Trophoblast cell (in vitro differentiated cells and primary cell): ENCODE data around the gene TRIM45.
"Not testable (repeated sequence)": the region's sequence is repeated elsewhere in the genome, so short reads cannot be mapped to it uniquely, and the experiment has no call there.

Source experiments
- DNase-seq, 2 donors: peaks; one replicate each; pipeline ENCODE4 v3.0.0-alpha.2; 2016
- H2AFZ ChIP-seq: 2 replicates; pipeline ENCODE4 v1.6.1; 2013; ENCODE audit warnings: low read length, moderate library complexity, mild to moderate bottlenecking; ENCODE audit not compliant: insufficient read depth, poor library complexity
- H2AK5ac ChIP-seq: 2 replicates; pipeline ENCODE4 v1.6.1; 2013; ENCODE audit warnings: mild to moderate bottlenecking, low read length
- H2BK120ac ChIP-seq: 2 replicates; pipeline ENCODE4 v1.6.1; 2013; ENCODE audit warnings: low read length, mild to moderate bottlenecking, moderate library complexity; ENCODE audit not compliant: insufficient read depth, poor library complexity
- H2BK12ac ChIP-seq: 2 replicates; pipeline ENCODE4 v1.6.1; 2013; ENCODE audit warnings: mild to moderate bottlenecking, low read length, moderate library complexity
- H2BK5ac ChIP-seq: 2 replicates; pipeline ENCODE4 v1.6.1; 2013; ENCODE audit warnings: low read length, low read depth, moderate library complexity, mild to moderate bottlenecking; ENCODE audit not compliant: poor library complexity
- H3K14ac ChIP-seq: 2 replicates; pipeline ENCODE4 v1.6.1; 2013; ENCODE audit warnings: mild to moderate bottlenecking, low read length
- H3K18ac ChIP-seq: 2 replicates; pipeline ENCODE4 v1.6.1; 2013; ENCODE audit warnings: mild to moderate bottlenecking, low read length
- H3K23ac ChIP-seq: 2 replicates; pipeline ENCODE4 v1.6.1; 2013; ENCODE audit warnings: low read length
- H3K27ac ChIP-seq: 2 replicates; pipeline ENCODE4 v1.5.1; 2013; ENCODE audit warnings: low read depth, mild to moderate bottlenecking, inconsistent platforms, low read length, moderate library complexity
- H3K27me3 ChIP-seq: 2 replicates; pipeline ENCODE4 v1.6.1; 2013; ENCODE audit warnings: inconsistent platforms, mild to moderate bottlenecking, low read length, moderate library complexity; ENCODE audit not compliant: insufficient read depth
- H3K36me3 ChIP-seq, 2 experiments: 1 replicate in 1 of 2; 2 replicates in 1 of 2; pipeline ENCODE4 v1.6.1; 2013; ENCODE audit warnings: low read length in 2 of 2, mild to moderate bottlenecking in 2 of 2, moderate library complexity in 1 of 2; ENCODE audit not compliant: insufficient read depth in 2 of 2, control insufficient read depth in 1 of 2
- H3K4ac ChIP-seq: 2 replicates; pipeline ENCODE4 v1.6.1; 2013; ENCODE audit warnings: low read depth, mild to moderate bottlenecking, low read length, moderate library complexity
- H3K4me1 ChIP-seq, 2 experiments: 1 replicate in 1 of 2; 2 replicates in 1 of 2; pipeline ENCODE4 v1.6.1; 2013; ENCODE audit warnings: low read length in 2 of 2, mild to moderate bottlenecking in 2 of 2, moderate library complexity in 1 of 2; ENCODE audit not compliant: insufficient read depth in 2 of 2, control insufficient read depth in 1 of 2
- H3K4me2 ChIP-seq: 2 replicates; pipeline ENCODE4 v1.6.1; 2013; ENCODE audit warnings: inconsistent platforms, mild to moderate bottlenecking, low read length, moderate library complexity
- H3K4me3 ChIP-seq: 2 replicates; pipeline ENCODE4 v1.5.1; 2013; ENCODE audit warnings: mild to moderate bottlenecking, low read depth, low read length, inconsistent platforms
- H3K79me1 ChIP-seq: one replicate; pipeline ENCODE4 v1.6.1; 2013; ENCODE audit warnings: low read length
- H3K79me2 ChIP-seq: 2 replicates; pipeline ENCODE4 v1.6.1; 2013; ENCODE audit warnings: low read length, mild to moderate bottlenecking; ENCODE audit not compliant: control insufficient read depth, insufficient read depth, poor library complexity
- H3K9ac ChIP-seq: 2 replicates; pipeline ENCODE4 v1.6.1; 2013; ENCODE audit warnings: mild to moderate bottlenecking, low read length
- H3K9me3 ChIP-seq: 2 replicates; pipeline ENCODE4 v1.6.1; 2013; ENCODE audit warnings: low read depth, mild to moderate bottlenecking, control low read depth, inconsistent platforms, low read length; ENCODE audit not compliant: insufficient read depth
- H4K12ac ChIP-seq: 2 replicates; pipeline ENCODE4 v1.6.1; 2013; ENCODE audit warnings: low read depth, mild to moderate bottlenecking, low read length, moderate library complexity
- H4K8ac ChIP-seq: 2 replicates; pipeline ENCODE4 v1.6.1; 2013; ENCODE audit warnings: low read depth, mild to moderate bottlenecking, low read length, moderate library complexity
- H4K91ac ChIP-seq: one replicate; pipeline ENCODE4 v1.6.1; 2013; ENCODE audit warnings: low read depth, mild to moderate bottlenecking, low read length, moderate library complexity
- WGBS: extraction: QIAGEN DNeasy Blood & Tissue Kit; methylation state at CpG from one replicate; pipeline ENCODE4 v1.1.7; 2013; ENCODE audit warnings: missing lambda C conversion rate; ENCODE audit not compliant: insufficient read length, insufficient coverage; ENCODE audit errors: extremely low coverage; 5-methylcytosine and 5-hydroxymethylcytosine counted together

TRIM45 gene

GRCh38 chr1:117164209-117164608 lies 42.7 kb upstream of the TRIM45 start:
- H3K27me3 ChIP-seq: no peaks in the 10 kb centered on the region
- no peak overlapping the region for H3K18ac ChIP-seq
- peak overlapping the region; percentile 49 for H4K8ac ChIP-seq
- H3K4me1 ChIP-seq: peaks cover 6 to 7% of the 10 kb centered on the region in 2 experiments
- H3K23ac ChIP-seq: no peak overlapping the region
- H4K91ac ChIP-seq: no peak overlapping the region
- no peaks in the 10 kb centered on the region for H3K9me3 ChIP-seq
- H3K9ac ChIP-seq: no peak overlapping the region
- peaks cover 2% of the 10 kb centered on the region for H3K79me1 ChIP-seq
- no peak overlapping the region for H3K4ac ChIP-seq
- peaks cover 7 to 12% of the 10 kb centered on the region in 2 experiments for H3K36me3 ChIP-seq
- no peak overlapping the region for H3K14ac ChIP-seq
- H3K4me3 ChIP-seq: no peak overlapping the region
- no peak overlapping the region for H2AK5ac ChIP-seq
- H2AFZ ChIP-seq: no peak overlapping the region
- no peak overlapping the region for H2BK5ac ChIP-seq
- WGBS: no CpG with 5 or more reads among the region's 4 CpGs
- H3K27ac ChIP-seq: no peak overlapping the region
- peak overlapping the region; percentile 8 for H2BK120ac ChIP-seq
- peak overlapping the region; percentile 52 for H2BK12ac ChIP-seq
- H3K79me2 ChIP-seq: no peaks in the 10 kb centered on the region
- no peak overlapping the region for H3K4me2 ChIP-seq
- H4K12ac ChIP-seq: no peak overlapping the region
- no peak for DNase-seq

- H3K4me1 ChIP-seq: peaks cover 6 to 7% of the 10 kb centered on the region in 2 experiments
- no peak overlapping the region for H2BK12ac ChIP-seq
- H3K14ac ChIP-seq: no peak overlapping the region
- peaks cover 12 to 14% of the 10 kb centered on the region in 2 experiments for H3K36me3 ChIP-seq
- no peaks in the 10 kb centered on the region for H3K79me2 ChIP-seq
- H4K8ac ChIP-seq: no peak overlapping the region
- peaks cover 2% of the 10 kb centered on the region for H3K79me1 ChIP-seq
- no peak overlapping the region for H3K9ac ChIP-seq
- H3K27ac ChIP-seq: no peak overlapping the region
- no peak overlapping the region for H2AK5ac ChIP-seq
- H4K12ac ChIP-seq: no peak overlapping the region
- no peak overlapping the region for H3K4ac ChIP-seq
- H3K27me3 ChIP-seq: no peaks in the 10 kb centered on the region
- DNase-seq: peak; percentile 22 to 59
- H2BK5ac ChIP-seq: no peak overlapping the region
- no peak overlapping the region for H2AFZ ChIP-seq
- H3K4me3 ChIP-seq: no peak overlapping the region
- no peak overlapping the region for H4K91ac ChIP-seq
- no peak overlapping the region for H2BK120ac ChIP-seq
- H3K9me3 ChIP-seq: no peaks in the 10 kb centered on the region
- H3K23ac ChIP-seq: no peak overlapping the region
- no peak overlapping the region for H3K18ac ChIP-seq
- no peak overlapping the region for H3K4me2 ChIP-seq
- no CpG with 5 or more reads among the region's 6 CpGs for WGBS
Measured at GRCh38 chr1:117162816-117163215, 41.3 kb upstream of the TRIM45 start.

- no peak overlapping the region for H2BK120ac ChIP-seq
- H3K79me1 ChIP-seq: peaks cover 2% of the 10 kb centered on the region
- no peak overlapping the region for H3K4me3 ChIP-seq
- no peak overlapping the region for H3K23ac ChIP-seq
- H3K4me2 ChIP-seq: no peak overlapping the region
- peaks cover 6 to 7% of the 10 kb centered on the region in 2 experiments for H3K4me1 ChIP-seq
- no peaks in the 10 kb centered on the region for H3K27me3 ChIP-seq
- no peaks in the 10 kb centered on the region for H3K9me3 ChIP-seq
- no peak overlapping the region for H2BK12ac ChIP-seq
- no peak overlapping the region for H3K4ac ChIP-seq
- H2AFZ ChIP-seq: no peak overlapping the region
- H2AK5ac ChIP-seq: no peak overlapping the region
- no peak overlapping the region for H3K9ac ChIP-seq
- H3K79me2 ChIP-seq: no peaks in the 10 kb centered on the region
- H3K14ac ChIP-seq: no peak overlapping the region
- no peak overlapping the region for H4K91ac ChIP-seq
- no peak for DNase-seq
- no peak overlapping the region for H4K8ac ChIP-seq
- H3K18ac ChIP-seq: no peak overlapping the region
- no peak overlapping the region for H3K27ac ChIP-seq
- no CpG with 5 or more reads among the region's 1 CpG for WGBS
- no peak overlapping the region for H2BK5ac ChIP-seq
- peaks cover 13% of the 10 kb centered on the region in 2 experiments for H3K36me3 ChIP-seq
- no peak overlapping the region for H4K12ac ChIP-seq
Measured at GRCh38 chr1:117161887-117162286, 40.3 kb upstream of the TRIM45 start.

DNA sequence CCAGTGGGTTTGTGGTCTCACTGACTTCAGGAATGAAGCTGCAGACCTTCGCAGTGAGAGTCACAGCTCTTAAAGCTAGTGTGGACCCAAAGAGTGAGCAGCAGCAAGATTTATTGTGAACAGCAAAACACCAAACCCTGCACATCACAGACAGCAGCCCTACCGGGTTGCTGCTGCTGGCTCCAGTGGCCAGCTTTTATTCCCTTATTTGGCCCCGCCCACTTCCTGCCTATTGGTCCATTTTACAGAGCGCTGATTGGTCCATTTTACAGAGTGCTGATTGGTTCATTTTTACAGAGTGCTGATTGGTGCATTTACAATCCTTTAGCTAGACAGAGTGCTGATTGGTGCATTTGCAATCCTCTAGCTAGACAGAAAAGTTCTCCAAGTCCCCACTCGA lies 29.8 kb upstream of the TRIM45 start:
- H2BK120ac ChIP-seq, H3K4me1 ChIP-seq, H3K23ac ChIP-seq, H3K9ac ChIP-seq, H2BK12ac ChIP-seq, H4K12ac ChIP-seq, H3K4me3 ChIP-seq, H3K14ac ChIP-seq, H4K91ac ChIP-seq, H4K8ac ChIP-seq, H3K9me3 ChIP-seq, H3K4ac ChIP-seq, H2AFZ ChIP-seq, H2AK5ac ChIP-seq, H3K79me1 ChIP-seq, DNase-seq, H2BK5ac ChIP-seq, H3K18ac ChIP-seq, H3K79me2 ChIP-seq, H3K27me3 ChIP-seq, H3K4me2 ChIP-seq, H3K27ac ChIP-seq: not testable (repeated sequence)
- no CpG with 5 or more reads among the region's 5 CpGs for WGBS
- H3K36me3 ChIP-seq: peaks cover 7 to 18% of the 10 kb centered on the region in 2 experiments
